Activated T-cell treated with anti-CD3 and anti-CD28 coated beads, Interleukin-2, amount 50 U/mL, for 72 hours (primary cell): ENCODE data around the gene HSDL2. TPM values are rescaled to one million over a fixed set of nuclear protein-coding genes. Genes with fewer than 3 reads are reported as not detected.
"Not testable (repeated sequence)": the region's sequence is repeated elsewhere in the genome, so short reads cannot be mapped to it uniquely, and the experiment has no call there.

Source experiments
- ATAC-seq, 2 donors: fragments of 150-1000 bp; cut with Tn5 transposase; replicated peaks in 1 of 2; 2 replicates each; pipeline ENCODE4 v1.10.0; 2021; ENCODE audit warnings: moderate library complexity in 2 of 2, mild to moderate bottlenecking in 1 of 2
- DNase-seq, 2 donors: peaks; one replicate each; pipeline ENCODE4 v3.0.0; 2021 to 2022; ENCODE audit warnings: mixed read lengths in 1 of 2
- H3K27ac Mint-ChIP-seq: one replicate; pipeline ENCODE4 v1.8.0; 2022; ENCODE audit warnings: mild to moderate bottlenecking, moderate library complexity, mixed read lengths
- H3K27me3 Mint-ChIP-seq: one replicate; pipeline ENCODE4 v1.8.0; 2022; ENCODE audit warnings: low read depth, mixed read lengths
- H3K36me3 Mint-ChIP-seq, 2 donors: one replicate each; pipeline ENCODE4 v1.8.0; 2022; ENCODE audit warnings: mixed read lengths in 2 of 2, mild to moderate bottlenecking in 1 of 2; ENCODE audit not compliant: insufficient read depth in 2 of 2
- H3K4me1 Mint-ChIP-seq: one replicate; pipeline ENCODE4 v1.8.0; 2022; ENCODE audit warnings: low read depth, mixed read lengths
- H3K4me3 Mint-ChIP-seq, 2 donors: one replicate each; pipeline ENCODE4 v1.8.0; 2022; ENCODE audit warnings: mild to moderate bottlenecking in 2 of 2, mixed read lengths in 2 of 2, moderate library complexity in 2 of 2
- H3K9me3 Mint-ChIP-seq, 2 donors: one replicate each; pipeline ENCODE4 v1.8.0; 2022; ENCODE audit warnings: mixed read lengths in 2 of 2
- total RNA-seq, 2 donors: library from RNA; stranded (reverse); gene quantifications; one replicate each; pipeline ENCODE4 v1.2.3, GENCODE V29; 2022

Gene HSDL2
- total RNA-seq, 2 donors from 2014 or later: 27.3 to 33.1 TPM

GRCh38 chr9:112503170-112503569 lies 123.3 kb downstream of the HSDL2 start:
- no peaks in the 10 kb centered on the region for H3K27me3 Mint-ChIP-seq
- no peak overlapping the region for H3K4me3 Mint-ChIP-seq
- H3K4me1 Mint-ChIP-seq: no peaks in the 10 kb centered on the region
- H3K9me3 Mint-ChIP-seq: no peaks in the 10 kb centered on the region
- peaks cover 0 to 1% of the 10 kb centered on the region in 2 donors for H3K36me3 Mint-ChIP-seq
- H3K27ac Mint-ChIP-seq: no peak overlapping the region
- DNase-seq (no peak), ATAC-seq (no peak)

- H3K4me3 Mint-ChIP-seq: no peak overlapping the region
- ATAC-seq (no peak), DNase-seq (no peak)
- no peaks in the 10 kb centered on the region for H3K27me3 Mint-ChIP-seq
- peaks cover 0 to 1% of the 10 kb centered on the region in 2 donors for H3K36me3 Mint-ChIP-seq
- no peaks in the 10 kb centered on the region for H3K4me1 Mint-ChIP-seq
- no peak overlapping the region for H3K27ac Mint-ChIP-seq
- no peaks in the 10 kb centered on the region for H3K9me3 Mint-ChIP-seq
These were observed 125.2 kb downstream of the HSDL2 start for GRCh38 chr9:112505086-112505485.

GRCh38 chr9:112505607-112506006 lies 125.7 kb downstream of the HSDL2 start:
- H3K9me3 Mint-ChIP-seq: no peaks in the 10 kb centered on the region

GRCh38 chr9:112506571-112506970 lies 126.7 kb downstream of the HSDL2 start:
- no peaks in the 10 kb centered on the region for H3K9me3 Mint-ChIP-seq
- DNase-seq (no peak), ATAC-seq (no peak)
- H3K4me3 Mint-ChIP-seq: no peak overlapping the region
- H3K36me3 Mint-ChIP-seq: peaks cover 0 to 1% of the 10 kb centered on the region in 2 donors
- no peak overlapping the region for H3K27ac Mint-ChIP-seq
- H3K4me1 Mint-ChIP-seq: no peaks in the 10 kb centered on the region
- H3K27me3 Mint-ChIP-seq: no peaks in the 10 kb centered on the region

More at GRCh38 chr9:112505607-112506006, 125.7 kb downstream of the HSDL2 start:
- Mint-ChIP-seq H3K4me1 (no peaks in the 10 kb centered on the region), H3K27me3 (no peaks in the 10 kb centered on the region), H3K36me3 (peaks cover 0 to 1% of the 10 kb centered on the region in 2 donors), H3K27ac (no peak overlapping the region), H3K4me3 (no peak overlapping the region)
- DNase-seq: no peak
- no peak for ATAC-seq

GRCh38 chr9:112507001-112507680 lies 127.2 kb downstream of the HSDL2 start:
- DNase-seq: no peak
- H3K9me3 Mint-ChIP-seq: no peaks in the 10 kb centered on the region
- H3K27ac Mint-ChIP-seq: no peak overlapping the region
- no peak overlapping the region for H3K4me3 Mint-ChIP-seq
- H3K36me3 Mint-ChIP-seq: peaks cover 0 to 1% of the 10 kb centered on the region in 2 donors
- ATAC-seq: no peak
- H3K27me3 Mint-ChIP-seq: no peaks in the 10 kb centered on the region
- no peaks in the 10 kb centered on the region for H3K4me1 Mint-ChIP-seq

GRCh38 chr9:112508377-112508776 lies 128.5 kb downstream of the HSDL2 start:
- H3K27me3 Mint-ChIP-seq: no peaks in the 10 kb centered on the region
- no peaks in the 10 kb centered on the region for H3K9me3 Mint-ChIP-seq
- no peak for DNase-seq
- ATAC-seq: no peak
- no peak overlapping the region for H3K27ac Mint-ChIP-seq
- H3K4me3 Mint-ChIP-seq: no peak overlapping the region
- H3K36me3 Mint-ChIP-seq: peaks cover 0 to 3% of the 10 kb centered on the region in 2 donors
- no peaks in the 10 kb centered on the region for H3K4me1 Mint-ChIP-seq

- not testable (repeated sequence) for H3K4me3 Mint-ChIP-seq, H3K9me3 Mint-ChIP-seq, H3K27me3 Mint-ChIP-seq, ATAC-seq, H3K36me3 Mint-ChIP-seq, DNase-seq, H3K27ac Mint-ChIP-seq, H3K4me1 Mint-ChIP-seq
These were observed 132.5 kb downstream of the HSDL2 start for GRCh38 chr9:112512377-112512776.

- H3K36me3 Mint-ChIP-seq: peaks cover 0 to 2% of the 10 kb centered on the region in 2 donors
- no peaks in the 10 kb centered on the region for H3K4me1 Mint-ChIP-seq
- DNase-seq (no peak), ATAC-seq (no peak)
- H3K27me3 Mint-ChIP-seq: no peaks in the 10 kb centered on the region
- no peak overlapping the region for H3K27ac Mint-ChIP-seq
- H3K4me3 Mint-ChIP-seq: no peak overlapping the region
- H3K9me3 Mint-ChIP-seq: no peaks in the 10 kb centered on the region
These were observed 136.9 kb downstream of the HSDL2 start for GRCh38 chr9:112516769-112517168.

GRCh38 chr9:112520069-112520468 lies 140.2 kb downstream of the HSDL2 start:
- Mint-ChIP-seq H3K27ac (no peak overlapping the region), H3K4me1 (no peaks in the 10 kb centered on the region), H3K4me3 (no peak overlapping the region), H3K27me3 (no peaks in the 10 kb centered on the region), H3K36me3 (no peaks in the 10 kb centered on the region), H3K9me3 (no peaks in the 10 kb centered on the region)
- no peak for ATAC-seq
- DNase-seq: no peak

- Mint-ChIP-seq H3K4me3 (no peak overlapping the region), H3K27me3 (no peaks in the 10 kb centered on the region), H3K9me3 (no peaks in the 10 kb centered on the region), H3K27ac (no peak overlapping the region), H3K36me3 (no peaks in the 10 kb centered on the region), H3K4me1 (no peaks in the 10 kb centered on the region)
- ATAC-seq: no peak
- DNase-seq: no peak
These were observed 140.7 kb downstream of the HSDL2 start for GRCh38 chr9:112520656-112521055.

Other genes with a start within 250 kb of the HSDL2 start
- gene SUSD1, start 204.8 kb upstream of the HSDL2 start, total RNA-seq: 1 to 10 TPM; 6.6 to 9.9 TPM
- gene PTBP3, start 46.5 kb upstream of the HSDL2 start, total RNA-seq: 100 to 1,000 TPM; 125 to 138 TPM
- gene KIAA1958, start 106.7 kb downstream of the HSDL2 start, total RNA-seq: 10 to 100 TPM; 11.2 to 12.9 TPM